Middle frontal gyrus (tissue), 1 donor: ENCODE results near the gene MYL10.
"Not testable (repeated sequence)": the region's sequence is repeated elsewhere in the genome, so short reads cannot be mapped to it uniquely, and the experiment has no call there.

Experiments
- DNase-seq: peaks from one replicate; pipeline ENCODE4 v3.0.0-alpha.2; 2015; ENCODE audit warnings: low spot score; ENCODE audit errors: extremely low spot score

MYL10 gene

DNA sequence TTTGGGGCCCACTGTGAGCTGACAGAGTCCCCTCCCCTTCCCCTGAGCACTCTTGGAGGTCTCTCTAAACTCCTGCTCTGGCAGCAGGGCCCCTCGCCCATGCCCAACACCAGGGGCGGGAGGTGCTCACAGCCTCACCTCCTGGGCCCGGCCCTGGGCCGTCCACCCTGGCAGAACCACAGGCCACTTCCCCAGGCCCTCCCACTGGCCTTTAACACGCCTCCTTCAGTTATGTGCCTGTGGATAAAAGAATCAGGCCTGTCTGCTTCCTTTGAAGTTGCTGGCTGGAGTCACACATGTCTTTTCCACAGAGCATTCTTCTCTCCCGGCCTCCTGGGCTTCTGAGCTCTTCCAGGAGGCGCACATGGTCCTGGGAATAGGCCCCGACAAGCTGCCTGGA, 10.2 kb downstream of the MYL10 start:
- no peak for DNase-seq

DNA sequence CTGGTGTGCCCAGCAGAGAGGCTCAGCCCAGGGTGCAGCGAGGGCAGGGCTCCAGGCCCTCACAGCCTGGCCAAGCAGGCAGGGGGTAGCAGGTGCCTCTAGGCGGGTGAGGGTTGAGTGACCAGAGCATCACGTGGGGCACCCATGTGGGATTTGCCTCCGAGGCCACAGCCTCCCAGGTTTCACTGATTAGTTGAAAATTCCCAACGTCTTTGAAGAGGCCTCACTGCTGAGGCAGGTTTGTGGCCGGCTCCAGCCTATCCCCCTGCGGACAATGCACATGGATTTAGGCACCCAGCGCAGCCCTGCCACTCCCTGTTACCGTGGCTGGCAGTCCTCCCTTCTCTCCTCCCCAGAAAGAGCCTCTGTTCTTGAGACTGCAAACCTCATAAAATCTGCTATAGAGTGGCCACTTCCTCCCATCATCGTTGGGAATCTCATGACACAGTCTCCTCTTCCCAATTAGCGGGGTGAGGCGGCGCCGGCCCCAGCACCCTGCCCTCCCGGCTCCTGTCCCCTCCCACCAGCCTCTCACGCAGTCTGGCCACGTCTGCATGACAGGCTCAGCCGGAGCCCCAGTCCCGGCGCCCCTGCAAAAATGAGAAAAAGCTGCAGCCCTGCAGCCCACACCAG, 10.8 kb downstream of the MYL10 start:
- DNase-seq = no peak

DNA sequence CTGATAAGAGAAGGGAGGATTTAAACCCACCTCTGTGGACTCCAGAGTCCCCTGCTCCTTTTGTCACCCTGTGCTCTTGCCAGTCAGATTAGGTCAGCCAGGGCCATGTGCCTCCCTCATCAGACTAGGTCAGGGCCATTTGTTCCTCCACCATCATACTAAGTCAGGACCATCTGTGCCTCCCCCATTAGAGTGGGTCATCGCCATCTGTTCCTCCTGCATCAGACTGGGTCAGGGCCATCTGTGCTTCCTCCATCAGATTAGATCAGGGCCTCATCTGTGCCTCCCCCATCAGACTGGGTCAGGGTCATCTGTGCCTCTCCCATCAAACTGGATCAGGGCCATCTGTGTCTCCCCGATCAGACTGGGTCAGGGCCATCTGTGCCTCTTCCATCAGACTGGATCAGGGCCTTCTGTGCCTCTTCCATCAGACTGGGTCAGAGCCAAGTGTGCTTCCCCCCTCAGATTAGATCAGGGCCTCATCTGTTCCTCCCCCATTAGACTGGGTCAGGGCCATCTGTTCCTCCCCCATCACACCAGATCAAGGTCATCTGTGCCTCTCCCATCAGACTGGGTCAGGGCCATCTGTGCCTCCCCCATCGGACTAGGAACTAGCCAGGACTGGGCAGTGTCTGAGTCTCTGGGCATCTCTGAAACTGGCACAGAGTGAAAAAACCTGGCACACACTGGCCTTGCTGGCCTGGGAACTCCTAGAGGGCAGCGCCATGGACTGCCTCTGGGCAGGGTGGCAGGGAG, 11.5 kb downstream of the MYL10 start:
- no peak for DNase-seq

DNA sequence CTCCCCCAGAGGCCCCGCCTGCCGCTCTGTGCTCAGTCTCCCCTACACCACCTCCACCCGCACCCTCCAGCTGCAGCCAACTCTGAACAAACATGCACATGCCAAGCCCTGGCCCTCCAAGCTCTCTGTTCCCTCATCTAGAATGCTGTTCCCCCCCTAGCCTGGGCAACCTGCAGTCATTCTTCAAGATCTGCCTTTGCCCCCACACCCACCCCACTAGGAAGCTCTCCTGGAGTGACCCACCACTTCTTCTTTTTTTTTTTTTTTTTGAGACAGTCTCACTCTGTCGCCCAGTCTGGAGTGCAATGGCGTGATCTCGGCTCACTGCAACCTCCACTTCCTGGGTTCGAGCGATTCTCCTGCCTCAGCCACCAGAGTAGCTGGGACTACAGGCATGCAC, 13.7 kb downstream of the MYL10 start:
- no peak for DNase-seq

DNA sequence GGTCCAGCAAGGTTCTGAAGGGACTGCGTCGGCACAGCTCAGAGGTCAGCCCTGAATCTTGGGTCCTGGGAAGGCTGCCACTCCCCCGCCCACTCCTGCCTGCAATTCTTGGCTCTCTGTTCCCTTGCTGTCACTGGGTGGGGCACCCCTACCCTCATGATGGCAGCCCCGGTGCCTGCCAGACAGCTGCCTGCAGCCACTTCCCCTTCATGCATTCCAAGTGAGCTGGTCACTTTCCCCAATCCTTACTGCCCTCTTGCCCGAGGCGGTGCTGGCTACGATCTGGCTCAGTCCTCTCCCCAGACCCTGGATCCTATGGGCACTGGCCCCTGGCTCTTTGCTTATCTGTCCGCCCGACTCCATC, 14.2 kb downstream of the MYL10 start:
- no peak for DNase-seq

DNA sequence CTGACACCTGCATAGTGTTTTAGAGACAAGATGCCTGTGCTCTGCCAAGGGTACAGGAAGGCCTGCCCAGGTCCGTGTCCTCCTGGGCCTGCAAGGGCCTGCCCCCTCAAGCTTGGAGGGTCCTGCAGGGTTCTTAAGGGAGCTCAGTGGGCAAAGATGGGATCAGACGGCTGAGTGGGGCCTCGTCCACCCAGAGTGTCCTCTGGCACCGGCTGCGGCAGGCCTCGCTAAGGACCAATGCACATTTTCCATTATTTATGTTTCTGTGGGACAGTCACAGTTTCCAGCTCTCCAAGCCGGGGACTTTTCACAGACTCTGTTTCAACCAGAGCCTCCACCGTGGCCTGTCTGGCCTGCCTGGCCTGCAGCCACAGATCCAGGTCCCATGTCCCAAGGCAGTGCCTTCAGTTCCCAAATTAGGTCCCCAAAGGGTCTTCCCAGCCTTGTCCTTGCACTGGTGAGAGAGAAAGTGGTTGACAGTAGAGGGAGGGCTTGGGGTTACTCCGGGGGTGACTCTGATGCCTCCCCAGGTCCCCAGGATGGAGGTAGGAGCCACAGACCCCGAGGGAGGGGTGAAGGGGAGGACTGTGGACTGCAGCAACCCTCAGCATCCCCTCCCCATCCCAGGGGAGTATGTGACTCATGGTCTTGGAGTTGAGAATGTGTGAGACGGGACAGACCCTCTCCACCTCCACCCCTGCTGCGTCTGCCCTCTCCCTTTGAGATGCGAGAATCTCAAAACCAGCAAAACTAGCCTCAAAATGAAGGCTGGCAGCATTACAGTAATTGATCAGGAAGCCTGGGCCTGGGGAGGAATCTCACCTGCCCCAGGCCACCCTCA, 14.8 kb downstream of the MYL10 start:
- no peak for DNase-seq

DNA sequence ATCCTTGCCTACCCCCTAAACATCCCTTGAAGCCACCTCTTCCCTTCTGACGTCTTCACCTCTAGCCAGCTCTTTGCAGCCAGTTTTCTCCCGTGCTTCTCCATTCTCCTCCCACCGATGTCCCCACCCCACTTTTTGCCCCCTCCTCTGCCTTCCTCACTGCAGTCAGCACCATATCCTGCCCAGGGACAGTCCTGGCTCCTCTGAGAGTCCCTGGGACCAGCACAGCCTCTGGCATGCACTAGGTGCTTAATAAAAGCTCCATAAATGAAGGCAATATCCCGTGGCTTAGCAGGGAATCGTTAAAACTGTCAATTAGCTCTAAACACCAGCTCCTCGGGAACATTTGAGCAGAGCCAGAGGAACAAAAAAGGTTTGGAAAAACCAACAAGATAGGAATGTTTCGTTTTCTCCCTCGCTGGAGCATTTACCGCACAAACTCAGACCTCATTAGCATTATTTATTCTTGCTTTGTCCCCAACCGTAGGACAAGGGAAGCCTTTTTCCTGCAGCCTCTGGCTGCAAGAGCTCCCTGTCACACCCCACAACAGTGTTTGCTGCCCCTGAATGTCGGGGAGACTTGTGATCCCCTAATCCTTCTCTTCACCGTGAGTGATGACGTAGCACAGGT, 16.1 kb downstream of the MYL10 start:
- no peak for DNase-seq

DNA sequence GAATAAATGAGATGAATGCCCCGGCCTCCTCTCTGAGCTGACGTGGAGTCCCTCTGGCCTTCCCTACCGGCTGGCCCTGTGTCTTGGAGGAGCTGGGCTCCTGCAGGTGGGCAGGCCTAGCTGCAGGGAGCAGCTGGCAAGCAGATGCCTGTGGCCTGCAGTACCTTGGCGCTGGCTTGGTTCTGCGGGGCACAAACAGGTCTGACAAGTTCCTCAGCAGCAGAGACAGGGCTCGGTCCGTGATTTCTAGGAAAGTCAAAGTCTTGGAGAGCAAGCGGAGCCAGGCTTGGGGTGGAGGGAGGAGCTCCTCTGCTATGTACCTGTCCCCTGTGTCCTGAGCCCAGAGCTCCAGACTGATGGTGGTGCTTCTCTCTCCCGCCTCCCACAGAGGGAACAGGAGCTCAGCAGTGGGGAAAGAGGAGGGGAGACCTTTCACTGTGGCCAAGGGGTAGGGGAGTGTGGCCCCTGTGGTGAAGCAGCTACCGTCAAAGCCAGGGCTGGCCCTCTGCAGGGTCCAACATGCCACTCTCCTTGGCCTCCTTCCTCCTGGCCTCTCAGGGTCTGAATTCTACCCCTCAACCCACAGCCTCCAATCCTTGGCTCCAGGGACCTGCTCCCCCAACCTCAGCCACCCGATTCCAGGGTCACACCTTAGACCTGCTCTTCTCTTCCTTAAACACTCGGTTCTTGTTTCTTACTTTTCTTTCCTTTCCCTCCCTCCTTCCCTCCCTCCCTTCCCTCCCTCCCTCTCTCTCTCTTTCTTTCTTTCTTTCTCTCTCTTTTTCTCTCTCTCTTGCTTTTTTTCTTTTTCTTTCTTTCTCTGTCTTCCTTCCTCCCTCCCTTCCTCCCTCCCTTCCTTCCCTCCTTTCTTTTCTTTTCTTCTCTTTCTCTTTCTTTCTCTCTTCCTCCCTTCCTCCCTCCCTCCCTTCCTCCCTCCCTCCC, 20.1 kb downstream of the MYL10 start:
- no peak for DNase-seq

DNA sequence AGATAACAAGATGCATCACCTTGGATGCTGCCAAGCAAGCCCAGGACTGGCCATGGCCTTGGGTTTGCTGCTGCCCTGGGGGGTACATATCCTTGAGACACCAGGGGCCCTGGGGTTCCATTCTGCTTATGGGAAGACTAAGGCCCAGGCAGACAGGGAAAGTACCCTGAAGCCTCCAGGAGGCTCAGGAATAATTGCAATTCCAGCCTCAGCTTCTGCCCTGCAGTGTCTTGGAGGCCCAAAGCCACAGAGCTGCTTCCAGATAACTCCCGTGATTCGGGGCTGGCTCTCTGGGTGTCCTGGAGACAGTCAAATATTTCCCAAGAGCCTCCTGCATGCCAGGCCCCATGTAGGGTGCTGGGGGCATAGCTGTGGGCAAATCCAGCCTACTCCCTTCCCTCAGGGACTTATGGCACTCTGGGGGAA, 22.6 kb downstream of the MYL10 start:
- DNase-seq = no peak

DNA sequence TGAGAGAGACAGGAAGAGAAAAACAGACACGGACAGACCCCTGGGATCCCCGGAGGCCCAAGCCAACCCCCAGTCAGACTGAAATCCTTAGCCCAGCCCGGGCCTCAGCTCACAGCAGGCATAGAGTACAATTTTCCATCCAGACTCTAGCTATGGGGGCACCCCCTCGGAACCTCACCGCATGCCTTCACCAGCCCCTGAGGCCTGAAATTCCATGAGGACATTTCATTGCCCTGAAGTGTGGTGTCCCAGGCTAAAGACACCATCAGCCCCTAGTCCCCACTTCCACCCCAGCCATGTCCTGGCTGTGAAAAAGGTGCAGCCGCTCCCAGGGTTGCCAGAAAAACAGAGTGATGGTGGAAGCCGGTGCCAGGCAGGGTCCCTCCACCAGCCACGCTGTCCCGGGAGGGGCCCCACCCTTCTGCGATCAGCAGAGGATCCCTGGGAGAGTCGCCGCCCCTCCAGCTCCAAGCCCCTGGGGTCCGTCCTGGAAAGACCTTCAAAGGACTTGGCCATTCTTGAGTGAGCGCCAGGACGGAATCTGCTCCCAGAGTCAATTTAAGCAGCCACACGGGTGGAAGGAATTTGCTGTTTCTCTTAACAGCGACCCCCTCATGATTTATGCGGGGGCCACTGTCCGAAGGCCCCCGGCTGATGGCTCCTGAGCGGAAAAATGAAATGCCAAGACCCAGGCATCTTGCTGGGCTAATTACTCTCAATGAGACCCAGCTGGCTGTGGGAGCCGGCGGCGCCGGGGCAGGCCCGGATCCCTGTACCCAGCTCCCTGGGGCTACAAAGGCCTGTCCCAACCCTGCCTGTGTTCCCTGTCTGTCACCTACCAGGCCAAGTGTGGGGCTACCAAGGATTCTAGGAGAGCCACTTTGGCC, 23.2 kb downstream of the MYL10 start:
- DNase-seq = no peak

DNA sequence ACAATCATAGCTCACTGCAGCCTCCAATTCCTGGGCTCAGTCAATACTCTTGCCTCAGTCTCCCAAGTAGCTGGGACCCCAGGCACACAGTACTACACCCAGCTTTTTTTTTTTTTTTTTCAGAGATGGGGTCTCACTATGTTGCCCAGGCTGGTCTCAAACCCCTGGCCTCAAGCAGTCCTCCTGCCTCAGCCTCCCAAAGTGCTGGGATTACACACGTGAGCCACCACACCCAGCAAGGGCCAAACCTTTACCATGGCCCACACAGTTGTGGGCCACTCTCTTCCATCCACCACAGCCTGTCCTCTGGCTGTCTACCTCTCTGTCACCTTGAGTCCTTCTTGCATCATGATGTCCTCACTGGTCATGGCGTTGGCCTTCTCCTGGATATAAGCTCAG, 24.2 kb downstream of the MYL10 start:
- not testable (repeated sequence) for DNase-seq

DNA sequence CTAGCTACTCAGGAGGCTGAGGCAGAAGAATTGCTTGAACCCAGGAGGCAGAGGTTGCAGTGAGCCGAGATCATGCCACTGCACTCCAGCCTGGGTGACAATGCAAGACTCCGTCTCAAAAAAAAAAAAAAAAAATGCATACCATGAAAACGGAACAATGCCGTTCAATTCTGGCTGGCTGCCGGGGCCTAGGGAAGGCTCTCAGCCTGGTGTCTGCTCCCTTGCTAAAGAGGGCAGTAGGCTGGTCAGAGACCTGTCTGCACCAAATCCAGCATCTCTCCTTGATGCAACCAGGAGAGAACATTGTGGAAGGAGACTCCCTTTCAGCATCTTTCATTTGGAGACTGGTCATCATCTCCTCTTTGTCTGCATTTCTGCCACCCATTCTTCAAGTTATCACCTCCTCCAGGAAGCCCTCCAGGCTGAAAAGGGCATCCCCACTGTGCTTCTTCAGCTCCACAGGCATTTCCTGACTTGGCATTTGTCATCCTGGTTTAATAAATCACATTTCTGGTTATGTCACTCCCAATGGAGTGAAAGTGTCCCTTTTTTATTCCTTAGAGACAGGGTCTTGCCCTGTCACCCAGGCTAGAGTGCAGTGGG, 24.7 kb downstream of the MYL10 start:
- no peak for DNase-seq

DNA sequence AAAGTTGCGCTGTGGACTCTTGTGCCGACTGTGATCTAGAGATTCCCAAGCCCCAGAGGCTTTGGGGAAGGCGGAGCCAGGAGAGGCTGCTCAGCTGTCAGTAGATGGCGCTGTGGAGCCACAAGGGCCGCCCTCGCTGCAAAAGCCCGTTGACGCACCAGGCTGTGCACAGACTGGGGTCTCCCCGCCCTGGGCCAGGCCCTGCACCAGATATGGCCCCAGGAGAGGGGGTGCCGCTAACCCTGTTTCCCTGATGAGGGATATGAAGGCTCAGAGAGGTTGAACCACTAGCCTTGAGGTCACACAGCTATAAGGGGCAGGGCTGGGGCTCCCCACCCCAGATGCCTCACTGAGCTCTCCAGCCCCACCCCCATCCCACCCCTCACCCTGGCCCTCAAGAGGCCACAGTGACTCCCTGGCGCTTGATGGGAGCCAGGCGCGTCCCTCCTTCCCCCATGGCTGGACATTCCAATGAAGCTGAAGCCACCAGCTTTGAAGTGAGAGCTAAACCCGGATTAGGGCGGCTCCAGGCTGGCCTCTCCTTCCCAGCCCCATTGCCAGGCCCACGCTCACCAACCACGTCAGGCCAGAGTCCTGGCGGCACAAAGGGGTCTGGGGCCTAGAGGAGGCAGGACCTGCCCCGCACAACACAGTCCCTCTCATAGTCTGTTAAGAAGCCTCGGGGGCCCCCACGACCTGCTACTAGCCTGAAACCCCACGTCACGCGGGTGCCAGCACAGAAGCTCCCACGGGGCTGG, 26.4 kb downstream of the MYL10 start:
- peak; percentile 62 for DNase-seq

DNA sequence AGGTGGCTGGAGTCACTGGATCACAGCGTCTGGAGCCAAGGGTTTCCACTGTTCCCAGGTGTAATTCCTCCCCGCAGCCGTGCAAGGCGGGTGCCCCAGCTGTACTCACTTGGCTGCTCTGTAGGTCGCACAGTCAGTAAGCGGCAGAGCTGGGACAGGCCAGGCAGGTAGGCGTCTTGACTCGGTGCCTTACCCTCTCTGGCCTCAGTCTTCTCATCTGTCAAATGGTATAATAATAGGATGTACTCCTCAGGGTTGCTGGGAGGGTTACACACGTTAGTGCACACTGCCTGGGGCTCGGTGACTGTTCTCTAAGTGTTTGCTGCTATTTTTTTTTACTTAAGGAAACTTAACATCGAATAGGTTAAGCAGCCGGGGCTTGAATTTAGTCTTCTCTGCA, 27.0 kb downstream of the MYL10 start:
- no peak for DNase-seq

DNA sequence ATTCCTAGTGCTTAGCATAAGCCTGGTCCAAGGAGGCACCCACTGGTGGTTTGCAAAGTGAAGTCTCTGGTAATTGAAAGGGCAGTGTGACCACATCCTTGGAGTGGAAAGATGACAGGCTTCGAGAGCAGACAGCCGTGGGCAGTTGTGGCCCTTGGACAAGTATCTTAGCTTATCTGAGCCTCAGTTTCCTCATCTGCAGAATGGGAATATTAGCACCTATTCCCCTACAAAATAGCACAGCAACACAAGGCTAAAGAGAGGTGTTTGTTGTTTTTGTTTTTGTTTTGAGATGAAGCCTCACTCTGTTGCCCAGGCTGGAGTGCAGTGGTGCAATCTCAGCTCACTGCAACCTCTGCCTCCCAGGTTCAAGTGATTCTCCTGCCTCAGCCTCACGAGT, 29.3 kb downstream of the MYL10 start:
- DNase-seq = no peak

DNA sequence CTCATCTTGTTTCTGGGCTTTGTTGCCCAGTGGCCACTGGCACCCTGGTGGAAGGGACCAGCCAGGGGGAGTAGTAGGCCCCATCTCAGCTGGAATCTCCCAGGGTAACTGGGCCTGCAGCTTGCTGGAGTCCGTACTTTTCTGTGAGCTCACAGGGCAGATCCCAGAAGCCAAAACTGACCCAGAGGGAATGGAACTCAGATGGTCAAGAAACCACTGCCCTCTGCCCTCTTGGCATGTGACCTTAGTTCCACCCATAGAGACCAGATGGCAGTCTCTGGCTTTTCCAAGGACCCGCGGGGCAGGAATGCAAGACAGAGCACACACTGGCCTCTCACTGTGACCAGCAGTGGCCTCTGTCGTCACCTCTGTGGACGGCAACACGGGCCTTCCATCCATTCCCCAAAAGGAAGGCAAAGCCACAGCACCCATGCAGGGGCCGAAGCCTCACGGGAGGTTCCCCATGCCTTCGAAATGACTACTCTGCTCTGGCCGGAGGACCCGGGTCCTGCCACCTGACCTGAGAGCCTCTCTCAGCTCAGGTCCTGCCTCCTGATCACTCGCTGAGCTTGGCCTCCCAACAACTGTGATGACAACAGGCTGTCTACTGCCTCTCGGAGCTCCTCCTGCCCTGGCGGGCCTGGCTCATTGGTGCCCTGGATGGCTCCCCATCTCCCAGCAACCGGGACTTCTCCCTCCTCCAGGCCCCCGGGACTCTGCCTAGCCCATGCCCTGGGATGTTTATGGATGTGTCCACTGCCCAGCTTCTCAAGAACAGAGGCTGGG, 29.9 kb downstream of the MYL10 start:
- no peak for DNase-seq

DNA sequence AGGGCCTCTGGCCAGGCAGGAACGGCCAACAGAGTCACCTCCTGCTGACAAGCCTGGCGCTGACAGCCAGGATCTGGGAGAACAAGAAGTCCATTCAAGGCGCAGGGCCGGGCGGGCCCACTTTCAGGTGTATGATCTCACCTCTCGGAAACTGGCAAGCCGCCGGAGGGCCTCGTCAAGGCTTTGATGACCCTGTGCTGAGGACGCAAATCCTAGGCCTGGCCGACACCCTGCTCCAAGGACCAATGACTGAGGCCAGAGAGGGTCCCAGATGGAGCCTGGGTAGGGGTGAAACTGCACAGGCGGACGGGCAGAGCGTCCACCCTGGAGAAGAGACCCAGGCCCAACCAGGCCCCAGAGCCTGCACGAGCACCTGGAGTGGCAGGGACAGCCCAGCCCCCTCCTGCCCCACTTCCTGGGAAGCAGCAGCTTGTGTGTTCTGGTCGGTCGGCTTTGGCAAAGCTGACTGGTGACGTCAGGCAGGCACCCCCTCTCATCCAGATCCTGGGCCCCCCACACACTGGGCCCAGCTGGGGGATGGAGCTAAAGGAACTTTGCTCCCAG, 30.6 kb downstream of the MYL10 start:
- no peak for DNase-seq

DNA sequence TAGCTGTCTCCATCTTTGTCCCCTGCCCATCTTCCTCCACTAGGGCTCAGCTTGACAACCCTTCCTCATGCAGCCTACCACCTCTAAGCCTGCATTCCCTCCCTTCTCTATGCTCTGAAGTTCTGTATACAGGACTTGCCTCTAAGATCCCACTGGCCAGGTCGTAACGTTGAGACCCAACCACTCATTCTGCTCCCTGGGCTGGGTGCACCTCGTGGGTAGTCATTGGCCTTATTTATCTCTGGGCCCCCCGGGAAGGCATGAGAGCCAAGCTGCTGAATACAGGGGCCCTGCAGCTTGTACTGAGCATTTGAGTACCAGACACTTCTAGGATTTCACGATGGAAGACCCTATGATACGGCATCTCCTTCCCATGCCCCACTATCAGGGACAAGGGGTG, 31.2 kb downstream of the MYL10 start:
- DNase-seq = no peak
